HCT116 (cell line): ENCODE results near the gene MPP7.
A peak's percentile ranks its signal among the peaks of the same experiment; 100 is the strongest.
"Not testable (repeated sequence)": the region's sequence is repeated elsewhere in the genome, so short reads cannot be mapped to it uniquely, and the experiment has no call there.

Source experiments
- ATF3 ChIP-seq: IDR thresholded peaks from 2 replicates; pipeline ENCODE4 v1.6.1; 2012
- CEBPB ChIP-seq: IDR thresholded peaks from 2 replicates; pipeline ENCODE4 v1.6.1; 2012; ENCODE audit warnings: low read depth
- CTCF ChIP-seq, 3 experiments: fragments of 200-600 bp in 1 of 3; sonication (generic) in 1 of 3; IDR thresholded peaks in 2 of 3; conservative IDR thresholded peaks in 1 of 3; 2 replicates each; pipeline ENCODE4 v1.5.1; 2012 to 2017; ENCODE audit warnings: low read depth in 2 of 3, low read length in 2 of 3, antibody characterized with exemption in 1 of 3, borderline replicate concordance in 1 of 3, control low read depth in 1 of 3, mild to moderate bottlenecking in 1 of 3, mixed read lengths in 1 of 3, mixed run types in 1 of 3, moderate library complexity in 1 of 3; ENCODE audit not compliant: insufficient read depth in 1 of 3
- EGR1 ChIP-seq: IDR thresholded peaks from 2 replicates; pipeline ENCODE4 v1.6.1; 2012; ENCODE audit warnings: low read depth
- ELF1 ChIP-seq: IDR thresholded peaks from 2 replicates; pipeline ENCODE4 v1.6.1; 2012; ENCODE audit warnings: low read depth, borderline replicate concordance
- EZH2phosphoT487 ChIP-seq: fragments of 200-600 bp; IDR thresholded peaks from 2 replicates; pipeline ENCODE4 v1.6.1; 2018; ENCODE audit warnings: antibody characterized with exemption, borderline replicate concordance
- FOSL1 ChIP-seq: IDR thresholded peaks from 2 replicates; pipeline ENCODE4 v1.6.1; 2012; ENCODE audit warnings: low read depth
- POLR2A ChIP-seq: IDR thresholded peaks from 2 replicates; pipeline ENCODE4 v1.7.0; 2011; ENCODE audit warnings: borderline replicate concordance; ENCODE audit not compliant: insufficient read depth, insufficient read length; ENCODE audit errors: extremely low read depth
- POLR2AphosphoS5 ChIP-seq: IDR thresholded peaks from 2 replicates; pipeline ENCODE4 v1.6.1; 2011; ENCODE audit warnings: mild to moderate bottlenecking, low read depth, low read length, moderate library complexity
- REST ChIP-seq: IDR thresholded peaks from 2 replicates; pipeline ENCODE4 v1.6.1; 2012; ENCODE audit warnings: low read depth
- SIN3A ChIP-seq: IDR thresholded peaks from 2 replicates; pipeline ENCODE4 v1.6.1; 2012; ENCODE audit warnings: low read depth
- TCF7L2 ChIP-seq: IDR thresholded peaks from 2 replicates; pipeline ENCODE4 v1.7.0; 2011; ENCODE audit warnings: borderline replicate concordance, inconsistent platforms; ENCODE audit not compliant: insufficient read depth, insufficient read length; ENCODE audit errors: extremely low read depth
- ZNF274 ChIP-seq: fragments of 200-500 bp; sonication (Bioruptor generic); IDR thresholded peaks from 2 replicates; pipeline ENCODE4 v1.6.1; 2014; ENCODE audit warnings: mild to moderate bottlenecking, low read depth, low read length, inconsistent platforms

- TF ChIP-seq CEBPB; POLR2A; SIN3A; POLR2AphosphoS5; CTCF (IDR thresholded peaks at IDR 0.05 in 2 of 3, conservative IDR thresholded peaks at IDR 0.05 in 1 of 3; ENCODE audit: borderline replicate concordance in 1 of 3, insufficient read depth in 1 of 3, low read depth in 2 of 3, low read length in 2 of 3); FOSL1; EZH2phosphoT487; TCF7L2; ELF1; REST; ZNF274; EGR1: not testable (repeated sequence)
- TF ChIP-seq ATF3, result 0 out of 2 replicates have a peak, but pooled peaks have one; percentile 12
Measured at GRCh38 chr10:28341679-28342078, 38.8 kb upstream of the MPP7 start.
